Body of pancreas (tissue), 4 donors: ENCODE data around the gene ACCS. TPM values are rescaled to one million over a fixed set of nuclear protein-coding genes. Genes with fewer than 3 reads are reported as not detected.

Source experiments
- ATAC-seq: fragments of 150-250 bp; one replicate; pipeline ENCODE4 v1.9.1; 2016
- DNase-seq, 4 donors: peaks; one replicate each; pipeline ENCODE4 v3.0.0-alpha.2; 2019
- H3K27ac ChIP-seq, 4 donors: fragments of 200-600 bp; sonication (generic); 1 replicate in 3 of 4; 2 replicates in 1 of 4; pipeline versions ENCODE4 v1.5.1 to v1.6.1; 2016 to 2019; ENCODE audit warnings: mild to moderate bottlenecking in 1 of 4, mixed read lengths in 1 of 4, moderate library complexity in 1 of 4
- H3K27me3 ChIP-seq, 2 donors: fragments of 200-600 bp; sonication (generic); one replicate each; pipeline ENCODE4 v1.6.0; 2016; ENCODE audit warnings: mild to moderate bottlenecking in 1 of 2
- H3K36me3 ChIP-seq, 2 donors: fragments of 200-600 bp; sonication (generic); replicated peaks in 1 of 2; 2 replicates each; pipeline ENCODE4 v1.5.1; 2016; ENCODE audit warnings: low read depth in 2 of 2; ENCODE audit not compliant: insufficient read depth in 1 of 2
- H3K4me1 ChIP-seq: fragments of 200-600 bp; sonication (generic); one replicate; pipeline ENCODE4 v1.6.0; 2016
- H3K4me3 ChIP-seq, 2 donors: fragments of 200-600 bp; sonication (generic); 1 replicate in 1 of 2; 2 replicates in 1 of 2; pipeline ENCODE4 v1.5.1; 2016 to 2019
- H3K9me3 ChIP-seq, 3 donors: fragments of 200-600 bp; sonication (generic); 1 replicate in 2 of 3; 2 replicates in 1 of 3; pipeline ENCODE4 v1.5.1; 2016
- POLR2A ChIP-seq, 3 donors: fragments of 450-650 bp; IDR thresholded peaks; one replicate each; pipeline ENCODE4 v1.6.1; 2016; ENCODE audit warnings: antibody characterized with exemption in 3 of 3, mild to moderate bottlenecking in 2 of 3
- WGBS, 2 donors: methylation state at CpG; one replicate each; pipeline ENCODE4 v1.1.5; 2017; 5-methylcytosine and 5-hydroxymethylcytosine counted together
- intact Hi-C: fragments of 100-400 bp; cut with DNase I; formaldehyde crosslinking; loops from one replicate; pipeline ENCODE4 v1.15.1; 2023
- total RNA-seq, 2 donors: library from RNA; depleted of rRNA; stranded (reverse); fragments of >200 nt; gene quantifications; one replicate each; pipeline ENCODE4 v1.1.0, GENCODE V29; 2016
- TF ChIP-seq, protein P1 (sequence below), 7 experiments: fragments of 450-650 bp in 4 of 7; fragments of 200-600 bp in 3 of 7; sonication (generic) in 3 of 7; IDR thresholded peaks; one replicate each; pipeline ENCODE4 v1.5.1; 2016 to 2019; ENCODE audit warnings: antibody characterized with exemption in 7 of 7

The ACCS gene
- total RNA-seq, 2 donors from 2014 or later = 14.3 to 64.9 TPM

DNA sequence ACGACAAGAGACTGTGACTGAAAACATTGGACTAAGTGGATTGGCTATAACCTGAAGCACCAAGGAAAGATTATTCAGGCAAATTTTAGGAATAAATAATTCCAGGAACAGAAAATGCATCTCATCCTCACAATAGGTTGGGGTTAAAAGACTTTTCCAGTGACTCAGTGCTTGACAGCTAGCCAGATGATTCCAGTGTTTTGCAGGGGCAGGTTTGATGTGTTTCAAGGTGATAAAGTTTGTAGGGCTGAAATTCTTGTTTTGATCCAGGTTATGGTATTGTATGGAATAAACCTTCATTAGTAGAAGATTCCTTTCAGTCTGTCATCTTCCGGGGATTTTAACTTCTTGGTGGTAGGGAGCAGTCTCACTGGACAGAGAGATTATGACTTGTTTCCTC, 31.8 kb downstream of the ACCS start:
- no peak overlapping the region for H3K27ac ChIP-seq
- DNase-seq (no peak), ATAC-seq (no peak)
- no peaks in the 10 kb centered on the region for H3K27me3 ChIP-seq
- peaks cover 16% of the 10 kb centered on the region for H3K4me1 ChIP-seq
- H3K4me3 ChIP-seq = no peak overlapping the region
- H3K9me3 ChIP-seq = no peaks in the 10 kb centered on the region
- no peaks in the 10 kb centered on the region for H3K36me3 ChIP-seq
- WGBS, 2 donors = 81 to 91% methylated on average over 2 of the region's 2 CpGs
- intact Hi-C loops = no loop called here
- TF ChIP-seq POLR2A (IDR thresholded peaks at IDR 0.05) = no peak
- TF ChIP-seq, protein P1, sequence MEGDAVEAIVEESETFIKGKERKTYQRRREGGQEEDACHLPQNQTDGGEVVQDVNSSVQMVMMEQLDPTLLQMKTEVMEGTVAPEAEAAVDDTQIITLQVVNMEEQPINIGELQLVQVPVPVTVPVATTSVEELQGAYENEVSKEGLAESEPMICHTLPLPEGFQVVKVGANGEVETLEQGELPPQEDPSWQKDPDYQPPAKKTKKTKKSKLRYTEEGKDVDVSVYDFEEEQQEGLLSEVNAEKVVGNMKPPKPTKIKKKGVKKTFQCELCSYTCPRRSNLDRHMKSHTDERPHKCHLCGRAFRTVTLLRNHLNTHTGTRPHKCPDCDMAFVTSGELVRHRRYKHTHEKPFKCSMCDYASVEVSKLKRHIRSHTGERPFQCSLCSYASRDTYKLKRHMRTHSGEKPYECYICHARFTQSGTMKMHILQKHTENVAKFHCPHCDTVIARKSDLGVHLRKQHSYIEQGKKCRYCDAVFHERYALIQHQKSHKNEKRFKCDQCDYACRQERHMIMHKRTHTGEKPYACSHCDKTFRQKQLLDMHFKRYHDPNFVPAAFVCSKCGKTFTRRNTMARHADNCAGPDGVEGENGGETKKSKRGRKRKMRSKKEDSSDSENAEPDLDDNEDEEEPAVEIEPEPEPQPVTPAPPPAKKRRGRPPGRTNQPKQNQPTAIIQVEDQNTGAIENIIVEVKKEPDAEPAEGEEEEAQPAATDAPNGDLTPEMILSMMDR (IDR thresholded peaks at IDR 0.05) = no peak

DNA sequence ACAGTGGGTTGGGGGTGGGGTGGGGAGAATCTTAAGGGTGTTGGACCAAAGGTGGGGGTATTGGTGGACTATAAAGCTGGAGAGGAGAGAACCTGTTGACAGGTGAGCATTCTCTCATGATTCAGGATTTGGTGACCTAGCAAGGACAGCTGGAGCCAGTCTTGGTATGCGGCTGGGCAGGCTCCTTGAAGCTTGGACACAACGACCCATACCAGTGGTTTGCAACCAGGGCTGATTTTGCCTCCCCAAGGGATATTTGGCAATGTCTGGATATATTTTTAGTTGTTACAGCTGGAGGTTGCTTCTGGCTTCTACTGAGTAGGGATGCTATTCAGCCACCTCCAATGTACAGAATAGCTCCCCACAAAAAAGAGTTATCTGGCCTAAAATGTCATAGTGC, 35.0 kb downstream of the ACCS start:
- no peak for TF ChIP-seq POLR2A (IDR thresholded peaks at IDR 0.05)
- TF ChIP-seq, protein P1 (IDR thresholded peaks at IDR 0.05) = no peak
- intact Hi-C loops = no loop called here
- DNase-seq (no peak), ATAC-seq (no peak)
- Histone ChIP-seq H3K27me3 (no peaks in the 10 kb centered on the region), H3K36me3 (no peaks in the 10 kb centered on the region), H3K4me3 (no peak overlapping the region), H3K9me3 (no peaks in the 10 kb centered on the region), H3K27ac (no peak overlapping the region), H3K4me1 (peaks cover 11% of the 10 kb centered on the region)
- 83 to 92% methylated on average over 1 to 2 of the region's 2 CpGs for WGBS, 2 donors

DNA sequence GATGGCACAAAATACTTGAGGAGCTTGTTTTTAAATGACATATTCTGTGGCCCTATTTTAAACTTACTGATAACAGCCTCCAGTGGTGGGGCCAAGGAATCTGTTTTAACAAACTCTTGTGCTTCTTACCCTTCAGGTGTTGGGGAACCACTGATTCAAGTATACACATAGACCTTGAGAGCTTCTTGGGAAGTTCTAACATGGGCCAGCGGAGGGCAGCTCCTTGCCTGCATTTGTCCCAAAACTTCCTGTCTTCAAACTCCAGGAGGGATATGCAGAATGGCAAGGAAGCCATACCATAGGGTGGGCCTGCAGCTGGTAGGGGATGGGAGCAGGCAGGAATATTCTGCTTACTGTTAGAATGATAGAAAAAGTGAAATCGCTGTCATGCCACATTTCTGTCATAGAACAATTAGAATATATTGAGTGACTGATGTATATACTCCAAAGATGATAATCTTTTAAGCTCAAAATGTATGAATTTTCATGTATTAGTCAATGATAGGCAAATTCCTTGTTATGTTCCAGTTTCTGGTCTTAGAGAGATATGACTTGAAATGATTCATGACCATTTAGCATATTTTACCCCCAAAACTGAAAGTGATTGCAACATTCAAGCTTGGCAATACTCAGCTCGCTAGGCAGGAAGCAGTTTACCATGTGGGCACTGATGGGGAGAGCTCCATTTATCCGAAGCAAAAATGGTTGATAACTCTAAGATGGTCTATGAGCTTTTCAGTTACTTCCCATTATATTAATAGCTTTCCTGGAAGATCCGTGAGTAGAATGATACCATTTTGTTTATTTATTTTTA, 38.6 kb downstream of the ACCS start:
- WGBS, 2 donors = 81 to 94% methylated on average over 5 of the region's 5 CpGs
- ATAC-seq (no peak), DNase-seq (no peak)
- Histone ChIP-seq H3K4me3 (no peak overlapping the region), H3K9me3 (no peaks in the 10 kb centered on the region), H3K36me3 (peaks cover 0 to 13% of the 10 kb centered on the region in 2 donors), H3K27ac (no peak overlapping the region), H3K27me3 (no peaks in the 10 kb centered on the region), H3K4me1 (no peaks in the 10 kb centered on the region)
- intact Hi-C loops = no loop called here
- no peak for TF ChIP-seq POLR2A (IDR thresholded peaks at IDR 0.05)
- TF ChIP-seq, protein P1 (IDR thresholded peaks at IDR 0.05) = no peak

DNA sequence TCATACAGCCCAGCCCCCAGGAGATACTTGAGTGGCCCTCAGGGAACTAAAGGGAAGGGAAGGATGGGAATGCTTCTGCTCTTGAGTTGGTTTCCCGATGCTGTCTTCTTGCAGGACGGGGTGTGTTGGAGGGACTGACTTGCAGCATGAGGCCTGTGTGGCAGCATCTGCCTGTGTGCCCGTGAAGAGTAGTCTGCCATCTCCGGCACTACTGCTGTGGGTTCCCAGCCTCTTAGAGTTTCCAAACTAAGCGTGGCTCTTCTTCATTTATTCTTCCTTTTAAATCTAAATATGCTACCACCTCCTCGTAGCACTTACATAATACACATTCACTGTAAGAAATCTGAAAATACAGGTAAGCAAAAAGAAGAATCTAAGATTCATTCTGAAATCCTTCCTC, 42.2 kb downstream of the ACCS start:
- Histone ChIP-seq H3K27ac (no peak overlapping the region), H3K27me3 (no peaks in the 10 kb centered on the region), H3K4me1 (peaks cover 5% of the 10 kb centered on the region), H3K9me3 (no peaks in the 10 kb centered on the region), H3K36me3 (peaks cover 0 to 13% of the 10 kb centered on the region in 2 donors), H3K4me3 (no peak overlapping the region)
- TF ChIP-seq POLR2A (IDR thresholded peaks at IDR 0.05) = no peak
- TF ChIP-seq, protein P1 (IDR thresholded peaks at IDR 0.05) = no peak
- no peak for ATAC-seq
- 81 to 88% methylated on average over 6 of the region's 6 CpGs for WGBS, 2 donors
- intact Hi-C loops = no loop called here
- no peak for DNase-seq
